ENCODE data around the gene ZNF800. TPM values are rescaled to one million over a fixed set of nuclear protein-coding genes. Genes with fewer than 3 reads are reported as not detected.
"Not testable (repeated sequence)": the region's sequence is repeated elsewhere in the genome, so short reads cannot be mapped to it uniquely, and the experiment has no call there.

ZNF800 gene
- polyA plus RNA-seq, 1 donor from 2014 or later, result 4.2 TPM

DNA sequence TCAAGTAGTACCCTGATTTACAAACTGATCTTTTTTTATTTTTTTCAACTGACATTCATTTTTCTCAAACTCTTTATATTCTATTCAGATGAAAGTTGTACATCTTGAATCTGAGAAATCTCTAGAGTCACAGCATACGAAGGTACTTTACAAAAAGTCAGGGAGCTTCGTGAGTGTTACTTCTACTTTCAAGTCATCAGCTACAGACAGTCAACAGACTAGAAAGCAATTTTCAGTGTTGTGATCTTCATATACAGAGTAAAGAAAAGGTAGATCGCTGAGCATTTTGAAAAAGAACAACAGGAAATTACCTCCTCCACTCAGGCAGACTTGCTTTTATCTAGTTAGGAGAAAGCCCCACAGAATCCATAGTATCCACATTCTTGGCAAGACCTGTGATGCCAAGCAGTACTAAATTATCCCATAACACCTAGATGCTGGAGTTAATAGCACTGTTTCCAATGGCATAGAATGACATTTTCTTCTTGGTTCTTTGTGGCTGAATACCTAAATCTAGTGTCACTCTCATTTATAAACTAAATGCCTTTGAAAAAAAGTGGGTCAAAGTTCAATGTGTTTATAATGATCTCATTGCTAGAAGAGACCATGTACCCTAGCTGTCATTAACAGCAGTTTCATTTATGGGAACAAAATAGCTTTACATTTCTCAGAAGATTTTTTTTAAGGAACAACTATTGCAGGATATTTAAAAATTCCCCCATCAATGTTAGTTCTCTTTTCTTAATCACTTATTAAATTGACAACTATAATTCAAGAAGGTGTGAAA is 12.0 kb upstream of the ZNF800 start:
- Histone ChIP-seq H3K36me3 (ENCODE audit: insufficient read depth, low read length) (no peaks in the 10 kb centered on the region), H3K4me2 (ENCODE audit: low read length) (no peak overlapping the region), H3K9me2 (ENCODE audit: insufficient read depth, low read length) (no peaks in the 10 kb centered on the region), H3K27me3 (ENCODE audit: insufficient read depth, low read depth, low read length) (no peaks in the 10 kb centered on the region), H2AFZ (ENCODE audit: low read depth, low read length) (no peak overlapping the region), H3F3A (ENCODE audit: insufficient read depth, low read length, poor library complexity, severe bottlenecking) (no peaks in the 10 kb centered on the region), H3K79me2 (replicated peaks; ENCODE audit: insufficient read depth, low read length) (no peaks in the 10 kb centered on the region), H3K4me3 (ENCODE audit: low read length) (no peak overlapping the region), H3K9me3 (ENCODE audit: low read length) (no peaks in the 10 kb centered on the region), H3K9ac (ENCODE audit: low read length) (no peak overlapping the region), H3K27ac (ENCODE audit: low read length) (no peak overlapping the region), H4K20me1 (ENCODE audit: insufficient read depth) (no peaks in the 10 kb centered on the region)
- TF ChIP-seq SMC3 (conservative IDR thresholded peaks at IDR 0.05; ENCODE audit: poor library complexity) (no peak), EZH2 (IDR thresholded peaks at IDR 0.05; ENCODE audit: borderline replicate concordance, insufficient read depth, low read length, poor library complexity, severe bottlenecking) (no peak), RAD21 (conservative IDR thresholded peaks at IDR 0.05) (no peak), POLR2AphosphoS5 (IDR thresholded peaks at IDR 0.05) (no peak), TAF1 (IDR thresholded peaks at IDR 0.05; ENCODE audit: low read depth) (no peak)
- TF ChIP-seq, protein P1, sequence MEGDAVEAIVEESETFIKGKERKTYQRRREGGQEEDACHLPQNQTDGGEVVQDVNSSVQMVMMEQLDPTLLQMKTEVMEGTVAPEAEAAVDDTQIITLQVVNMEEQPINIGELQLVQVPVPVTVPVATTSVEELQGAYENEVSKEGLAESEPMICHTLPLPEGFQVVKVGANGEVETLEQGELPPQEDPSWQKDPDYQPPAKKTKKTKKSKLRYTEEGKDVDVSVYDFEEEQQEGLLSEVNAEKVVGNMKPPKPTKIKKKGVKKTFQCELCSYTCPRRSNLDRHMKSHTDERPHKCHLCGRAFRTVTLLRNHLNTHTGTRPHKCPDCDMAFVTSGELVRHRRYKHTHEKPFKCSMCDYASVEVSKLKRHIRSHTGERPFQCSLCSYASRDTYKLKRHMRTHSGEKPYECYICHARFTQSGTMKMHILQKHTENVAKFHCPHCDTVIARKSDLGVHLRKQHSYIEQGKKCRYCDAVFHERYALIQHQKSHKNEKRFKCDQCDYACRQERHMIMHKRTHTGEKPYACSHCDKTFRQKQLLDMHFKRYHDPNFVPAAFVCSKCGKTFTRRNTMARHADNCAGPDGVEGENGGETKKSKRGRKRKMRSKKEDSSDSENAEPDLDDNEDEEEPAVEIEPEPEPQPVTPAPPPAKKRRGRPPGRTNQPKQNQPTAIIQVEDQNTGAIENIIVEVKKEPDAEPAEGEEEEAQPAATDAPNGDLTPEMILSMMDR (IDR thresholded peaks at IDR 0.05; ENCODE audit: poor library complexity, severe bottlenecking), result no peak
- TF ChIP-seq, protein P2, sequence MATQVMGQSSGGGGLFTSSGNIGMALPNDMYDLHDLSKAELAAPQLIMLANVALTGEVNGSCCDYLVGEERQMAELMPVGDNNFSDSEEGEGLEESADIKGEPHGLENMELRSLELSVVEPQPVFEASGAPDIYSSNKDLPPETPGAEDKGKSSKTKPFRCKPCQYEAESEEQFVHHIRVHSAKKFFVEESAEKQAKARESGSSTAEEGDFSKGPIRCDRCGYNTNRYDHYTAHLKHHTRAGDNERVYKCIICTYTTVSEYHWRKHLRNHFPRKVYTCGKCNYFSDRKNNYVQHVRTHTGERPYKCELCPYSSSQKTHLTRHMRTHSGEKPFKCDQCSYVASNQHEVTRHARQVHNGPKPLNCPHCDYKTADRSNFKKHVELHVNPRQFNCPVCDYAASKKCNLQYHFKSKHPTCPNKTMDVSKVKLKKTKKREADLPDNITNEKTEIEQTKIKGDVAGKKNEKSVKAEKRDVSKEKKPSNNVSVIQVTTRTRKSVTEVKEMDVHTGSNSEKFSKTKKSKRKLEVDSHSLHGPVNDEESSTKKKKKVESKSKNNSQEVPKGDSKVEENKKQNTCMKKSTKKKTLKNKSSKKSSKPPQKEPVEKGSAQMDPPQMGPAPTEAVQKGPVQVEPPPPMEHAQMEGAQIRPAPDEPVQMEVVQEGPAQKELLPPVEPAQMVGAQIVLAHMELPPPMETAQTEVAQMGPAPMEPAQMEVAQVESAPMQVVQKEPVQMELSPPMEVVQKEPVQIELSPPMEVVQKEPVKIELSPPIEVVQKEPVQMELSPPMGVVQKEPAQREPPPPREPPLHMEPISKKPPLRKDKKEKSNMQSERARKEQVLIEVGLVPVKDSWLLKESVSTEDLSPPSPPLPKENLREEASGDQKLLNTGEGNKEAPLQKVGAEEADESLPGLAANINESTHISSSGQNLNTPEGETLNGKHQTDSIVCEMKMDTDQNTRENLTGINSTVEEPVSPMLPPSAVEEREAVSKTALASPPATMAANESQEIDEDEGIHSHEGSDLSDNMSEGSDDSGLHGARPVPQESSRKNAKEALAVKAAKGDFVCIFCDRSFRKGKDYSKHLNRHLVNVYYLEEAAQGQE (IDR thresholded peaks at IDR 0.05; ENCODE audit: borderline replicate concordance), result no peak

- Histone ChIP-seq H3K4me2 (ENCODE audit: low read length) (no peak overlapping the region), H3K79me2 (replicated peaks; ENCODE audit: insufficient read depth, low read length) (no peaks in the 10 kb centered on the region), H3F3A (ENCODE audit: insufficient read depth, low read length, poor library complexity, severe bottlenecking) (no peaks in the 10 kb centered on the region), H3K9ac (ENCODE audit: low read length) (no peak overlapping the region), H3K27me3 (ENCODE audit: insufficient read depth, low read depth, low read length) (peaks cover 7% of the 10 kb centered on the region), H3K9me2 (ENCODE audit: insufficient read depth, low read length) (no peaks in the 10 kb centered on the region), H2AFZ (ENCODE audit: low read depth, low read length) (no peak overlapping the region), H3K36me3 (ENCODE audit: insufficient read depth, low read length) (no peaks in the 10 kb centered on the region), H4K20me1 (ENCODE audit: insufficient read depth) (no peaks in the 10 kb centered on the region), H3K4me3 (ENCODE audit: low read length) (no peak overlapping the region), H3K27ac (ENCODE audit: low read length) (no peak overlapping the region), H3K9me3 (ENCODE audit: low read length) (no peaks in the 10 kb centered on the region)
- TF ChIP-seq EZH2 (IDR thresholded peaks at IDR 0.05; ENCODE audit: borderline replicate concordance, insufficient read depth, low read length, poor library complexity, severe bottlenecking), result no peak
- TF ChIP-seq RAD21 (conservative IDR thresholded peaks at IDR 0.05), result no peak
- TF ChIP-seq POLR2AphosphoS5 (IDR thresholded peaks at IDR 0.05), result no peak
These were observed 3.7 kb upstream of the ZNF800 start for GRCh38 chr7:127396184-127396583.

GRCh38 chr7:127395104-127395503 is 2.6 kb upstream of the ZNF800 start:
- not testable (repeated sequence) for H4K20me1 ChIP-seq (ENCODE audit: insufficient read depth); H3K9me2 ChIP-seq (ENCODE audit: insufficient read depth, low read length); H2AFZ ChIP-seq (ENCODE audit: low read depth, low read length); H3K27me3 ChIP-seq (ENCODE audit: insufficient read depth, low read depth, low read length); H3K36me3 ChIP-seq (ENCODE audit: insufficient read depth, low read length); H3K79me2 ChIP-seq (replicated peaks; ENCODE audit: insufficient read depth, low read length); H3K9me3 ChIP-seq (ENCODE audit: low read length); H3K4me3 ChIP-seq (ENCODE audit: low read length); H3K9ac ChIP-seq (ENCODE audit: low read length); H3K4me2 ChIP-seq (ENCODE audit: low read length); H3F3A ChIP-seq (ENCODE audit: insufficient read depth, low read length, poor library complexity, severe bottlenecking); H3K27ac ChIP-seq (ENCODE audit: low read length)
